Thymus (tissue), 11 donors: ENCODE data around the gene PBX3. TPM values are rescaled to one million over a fixed set of nuclear protein-coding genes. Genes with fewer than 3 reads are reported as not detected.

Experiments used
- DNase-seq, 9 donors: peaks; one replicate each; pipeline ENCODE4 v3.0.0-alpha.2; 2013; ENCODE audit warnings: low spot score in 9 of 9, low read depth in 6 of 9, missing footprints in 1 of 9
- H3K27ac ChIP-seq, 2 donors: one replicate each; pipeline ENCODE4 v1.5.1; 2013; ENCODE audit warnings: control low read depth in 1 of 2, low read depth in 1 of 2, low read length in 1 of 2, mild to moderate bottlenecking in 1 of 2, moderate library complexity in 1 of 2
- H3K27me3 ChIP-seq, 2 donors: one replicate each; pipeline ENCODE4 v1.5.1; 2013; ENCODE audit warnings: low read length in 1 of 2; ENCODE audit not compliant: control insufficient read depth in 2 of 2, insufficient read depth in 1 of 2
- H3K36me3 ChIP-seq, 2 donors: one replicate each; pipeline ENCODE4 v1.5.1; 2013; ENCODE audit warnings: low read length in 1 of 2, mild to moderate bottlenecking in 1 of 2, moderate library complexity in 1 of 2; ENCODE audit not compliant: control insufficient read depth in 2 of 2, insufficient read depth in 2 of 2
- H3K4me1 ChIP-seq, 2 donors: one replicate each; pipeline ENCODE4 v1.5.1; 2013; ENCODE audit warnings: low read length in 2 of 2; ENCODE audit not compliant: control insufficient read depth in 2 of 2, insufficient read depth in 2 of 2
- H3K4me3 ChIP-seq, 2 donors: one replicate each; pipeline ENCODE4 v1.5.1; 2013; ENCODE audit warnings: low read length in 2 of 2, control low read depth in 1 of 2, mild to moderate bottlenecking in 1 of 2
- H3K9me3 ChIP-seq, 2 donors: one replicate each; pipeline ENCODE4 v1.5.1; 2013; ENCODE audit warnings: low read length in 1 of 2, mild to moderate bottlenecking in 1 of 2; ENCODE audit not compliant: control insufficient read depth in 2 of 2, insufficient read depth in 1 of 2
- WGBS: extraction: QIAGEN DNeasy Blood & Tissue Kit; methylation state at CpG from one replicate; pipeline ENCODE4 v1.1.7; 2013; 5-methylcytosine and 5-hydroxymethylcytosine counted together
- polyA plus RNA-seq: library from polyadenylated mRNA; stranded (reverse); fragments of 200-250 nt; gene quantifications from one replicate; pipeline ENCODE4 v1.2.3, GENCODE V29; 2013
- total RNA-seq: library from RNA; stranded (reverse); fragments of 120-200 nt; gene quantifications from one replicate; pipeline ENCODE4 v1.2.4, GENCODE V29; 2013
- donor health status: healthy.

PBX3 gene
- total and polyA plus RNA-seq, 2 donors: 16.2 to 21.4 TPM

DNA sequence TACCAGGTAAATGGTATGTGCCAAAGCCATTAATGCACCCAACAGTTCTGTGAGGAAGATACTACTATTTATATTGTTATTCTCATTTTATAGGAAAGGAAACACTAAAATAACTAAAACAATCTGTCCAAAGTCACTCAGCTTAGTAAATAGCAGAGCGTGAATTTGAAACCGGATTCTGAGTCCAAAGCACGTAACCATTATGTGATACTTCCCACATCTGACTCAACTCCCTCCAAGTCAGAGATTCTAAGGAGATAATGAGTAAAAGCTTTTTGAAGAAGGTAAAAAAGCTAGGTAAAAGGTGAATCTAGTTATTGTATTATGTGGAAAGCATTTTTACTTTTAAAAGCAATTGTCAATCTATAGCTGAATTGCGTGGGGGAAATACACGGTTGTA lies 208.9 kb downstream of the PBX3 start:
- DNase-seq: no peak
- Histone ChIP-seq H3K36me3 (peaks cover 2 to 4% of the 10 kb centered on the region in 2 donors), H3K27me3 (no peaks in the 10 kb centered on the region), H3K4me3 (no peak overlapping the region), H3K4me1 (no peaks in the 10 kb centered on the region), H3K9me3 (no peaks in the 10 kb centered on the region), H3K27ac (no peak overlapping the region)
- 96% methylated on average over 5 of the region's 5 CpGs for WGBS

DNA sequence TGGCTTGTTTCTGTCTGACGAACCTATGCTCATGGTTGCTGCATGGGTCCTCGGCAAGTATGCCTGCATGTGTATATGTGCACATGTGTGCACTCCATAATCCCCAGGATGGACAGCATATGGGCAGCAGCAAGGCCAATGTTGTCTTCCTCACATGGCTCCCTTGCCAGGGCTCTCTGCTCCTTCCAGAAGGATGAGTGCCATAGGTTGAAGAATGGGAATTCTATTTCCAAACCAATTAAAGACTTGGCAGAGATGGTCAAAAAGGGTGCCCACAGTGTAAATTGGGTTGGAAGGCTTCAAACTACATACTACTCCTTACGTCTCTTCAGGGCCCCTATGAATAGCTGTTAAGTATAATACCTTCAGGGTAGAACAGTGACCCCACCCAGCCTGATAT lies 212.1 kb downstream of the PBX3 start:
- H3K36me3 ChIP-seq: peaks cover 3 to 11% of the 10 kb centered on the region in 2 donors
- DNase-seq: no peak
- 97% methylated on average over 3 of the region's 3 CpGs for WGBS

DNA sequence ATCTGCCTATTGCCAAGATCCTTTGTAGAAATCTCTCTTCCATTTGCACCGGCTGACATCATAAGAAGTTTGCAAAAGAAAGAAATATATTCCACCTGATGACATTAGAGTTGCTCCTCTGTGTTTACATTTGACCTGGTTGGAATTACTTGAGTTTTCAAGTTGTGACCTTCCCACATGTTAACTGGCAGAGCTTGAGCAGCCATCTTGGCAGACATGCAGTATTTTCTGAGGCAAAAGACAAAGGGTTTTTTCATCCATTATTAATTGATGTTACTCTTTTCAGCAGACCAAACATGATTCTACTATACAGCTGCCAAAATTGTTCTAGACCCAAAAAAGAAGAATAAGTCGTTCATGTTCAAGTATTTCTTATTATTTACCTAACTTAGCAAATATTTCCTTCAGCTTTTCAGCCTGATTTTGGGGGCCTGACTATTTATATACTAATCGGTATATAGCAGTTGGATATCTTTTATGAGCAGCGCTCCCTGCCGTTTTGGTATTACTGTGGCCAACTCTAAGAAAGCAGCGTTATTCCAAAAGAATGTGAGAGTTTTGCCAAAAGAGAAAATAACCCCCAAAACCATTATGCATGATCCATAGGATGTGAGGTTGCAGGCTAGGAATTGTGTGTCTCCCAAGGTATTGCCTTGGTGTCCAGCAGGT lies 212.9 kb downstream of the PBX3 start:
- Histone ChIP-seq H3K27me3 (no peaks in the 10 kb centered on the region), H3K36me3 (peaks cover 6 to 12% of the 10 kb centered on the region in 2 donors), H3K27ac (no peak overlapping the region), H3K4me3 (no peak overlapping the region), H3K4me1 (no peaks in the 10 kb centered on the region), H3K9me3 (no peaks in the 10 kb centered on the region)
- DNase-seq: no peak
- 97% methylated on average over 6 of the region's 6 CpGs for WGBS

More for the DNA sequence above, 212.1 kb downstream of the PBX3 start:
- Histone ChIP-seq H3K4me1 (no peaks in the 10 kb centered on the region), H3K27ac (no peak overlapping the region), H3K9me3 (no peaks in the 10 kb centered on the region), H3K4me3 (no peak overlapping the region), H3K27me3 (no peaks in the 10 kb centered on the region)

DNA sequence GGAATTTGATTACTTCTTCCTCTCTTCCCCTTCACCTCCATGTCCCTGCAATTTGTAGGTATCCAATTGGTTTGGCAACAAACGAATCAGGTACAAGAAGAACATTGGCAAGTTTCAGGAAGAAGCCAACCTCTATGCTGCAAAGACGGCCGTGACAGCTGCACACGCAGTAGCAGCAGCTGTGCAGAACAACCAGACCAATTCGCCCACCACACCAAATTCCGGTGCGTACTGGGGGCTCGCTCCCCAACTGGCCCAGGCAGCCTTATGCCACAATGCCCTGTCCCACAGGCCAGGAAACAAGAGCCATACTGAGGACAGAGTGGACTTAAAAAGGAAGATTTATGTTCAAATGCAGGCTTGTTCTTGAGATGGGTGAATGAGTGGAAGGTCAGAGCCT lies 213.5 kb downstream of the PBX3 start:
- H3K4me1 ChIP-seq: no peaks in the 10 kb centered on the region
- H3K9me3 ChIP-seq: no peaks in the 10 kb centered on the region
- H3K27me3 ChIP-seq: no peaks in the 10 kb centered on the region
- no peak for DNase-seq
- WGBS: 99% methylated on average over 8 of the region's 8 CpGs
- no peak overlapping the region for H3K27ac ChIP-seq
- H3K36me3 ChIP-seq: peaks cover 11 to 12% of the 10 kb centered on the region in 2 donors
- H3K4me3 ChIP-seq: no peak overlapping the region

DNA sequence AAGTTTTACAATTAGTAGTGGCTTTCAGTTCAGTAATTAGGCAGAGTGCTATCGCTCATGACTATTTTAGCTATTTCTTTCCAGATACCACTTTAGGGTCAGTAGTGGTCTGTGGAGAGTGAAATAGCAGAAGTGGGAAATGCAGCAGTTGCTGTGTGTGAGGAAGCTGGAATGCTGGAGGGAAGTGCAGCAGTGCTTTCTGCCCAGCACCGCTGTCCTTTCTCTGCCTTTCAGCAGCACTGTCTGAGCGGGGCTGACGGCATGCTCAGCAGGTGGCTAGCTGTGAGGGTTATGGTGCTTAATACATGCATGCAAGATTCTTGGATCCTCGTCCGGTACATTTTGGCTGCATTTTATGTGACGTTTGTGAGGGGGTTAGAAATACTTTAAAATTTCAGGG lies 213.9 kb downstream of the PBX3 start:
- WGBS: 97% methylated on average over 7 of the region's 7 CpGs
- H3K4me1 ChIP-seq: no peaks in the 10 kb centered on the region
- H3K9me3 ChIP-seq: no peaks in the 10 kb centered on the region
- H3K36me3 ChIP-seq: peaks cover 12 to 13% of the 10 kb centered on the region in 2 donors
- H3K27ac ChIP-seq: no peak overlapping the region
- no peaks in the 10 kb centered on the region for H3K27me3 ChIP-seq
- peak in 1 of 9 donors; percentile 4 for DNase-seq
- H3K4me3 ChIP-seq: no peak overlapping the region

DNA sequence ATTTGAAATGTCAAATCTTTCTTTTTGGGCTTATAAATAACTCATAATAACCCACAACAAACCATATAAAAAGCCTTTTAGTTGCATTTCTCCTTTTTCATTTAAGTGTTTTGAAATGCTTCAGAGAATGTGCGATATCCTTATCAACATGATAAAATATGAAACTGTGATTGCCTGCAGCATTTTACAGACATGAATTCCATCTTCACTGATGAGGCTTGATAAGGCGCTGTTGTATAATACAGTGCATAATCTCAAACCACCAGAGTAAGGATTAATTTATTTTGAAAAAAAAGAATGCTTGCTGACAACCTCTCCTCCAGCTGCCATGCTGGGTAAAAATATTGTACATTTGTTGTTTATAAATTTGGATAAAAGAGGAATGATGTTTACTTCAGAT lies 216.8 kb downstream of the PBX3 start:
- Histone ChIP-seq H3K27me3 (no peaks in the 10 kb centered on the region), H3K27ac (no peak overlapping the region), H3K4me1 (no peaks in the 10 kb centered on the region), H3K9me3 (no peaks in the 10 kb centered on the region), H3K4me3 (no peak overlapping the region), H3K36me3 (peaks cover 13 to 15% of the 10 kb centered on the region in 2 donors)
- WGBS: 97% methylated on average over 2 of the region's 2 CpGs
- DNase-seq: no peak

DNA sequence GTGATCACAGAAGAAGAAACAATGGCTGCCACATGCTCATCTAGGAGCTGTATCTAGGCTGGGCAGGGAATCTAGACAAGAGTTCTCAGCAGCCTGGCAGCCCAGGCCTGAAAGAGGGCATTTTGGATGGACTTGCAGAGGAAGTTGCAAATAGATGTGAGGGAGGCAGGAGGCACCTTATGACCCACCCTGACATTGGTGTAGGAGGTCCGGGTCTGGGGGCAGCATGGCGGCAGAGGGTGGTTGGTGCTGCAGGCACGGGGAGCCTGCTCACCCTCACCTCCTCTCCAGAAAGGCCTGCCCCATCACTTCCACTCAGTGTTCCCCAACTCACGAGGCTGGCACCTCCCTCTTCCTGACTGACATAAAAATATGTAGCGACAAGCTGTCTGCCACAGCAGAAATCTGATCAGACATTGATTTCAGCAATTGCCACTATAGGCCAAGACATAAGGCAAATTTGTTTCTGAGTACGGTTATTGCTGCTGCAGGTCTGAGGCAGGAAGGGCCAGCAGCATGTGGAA lies 217.6 kb downstream of the PBX3 start:
- Histone ChIP-seq H3K4me1 (no peaks in the 10 kb centered on the region), H3K9me3 (no peaks in the 10 kb centered on the region), H3K4me3 (no peak overlapping the region), H3K36me3 (peaks cover 13 to 15% of the 10 kb centered on the region in 2 donors), H3K27ac (no peak overlapping the region), H3K27me3 (no peaks in the 10 kb centered on the region)
- DNase-seq: no peak
- 94% methylated on average over 6 of the region's 6 CpGs for WGBS

DNA sequence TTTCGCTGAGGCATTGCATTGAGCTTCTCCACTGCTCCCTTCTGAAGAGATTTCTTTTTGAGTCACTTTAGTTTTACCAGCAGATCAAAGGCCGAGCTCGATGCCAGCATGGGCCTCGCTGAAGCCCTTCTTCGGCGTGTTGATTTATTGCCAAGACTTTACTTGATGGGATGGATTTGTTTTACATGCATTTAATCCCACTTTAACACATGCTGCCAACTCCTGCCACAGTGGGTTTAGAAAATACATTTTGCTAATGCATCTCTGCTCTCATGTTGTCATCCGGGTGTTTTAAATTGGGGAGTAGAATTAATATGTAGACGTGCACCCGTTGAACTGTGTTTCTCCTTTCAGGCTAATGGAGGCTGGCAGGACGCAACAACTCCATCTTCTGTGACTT lies 218.3 kb downstream of the PBX3 start:
- Histone ChIP-seq H3K36me3 (peaks cover 13 to 15% of the 10 kb centered on the region in 2 donors), H3K4me3 (no peak overlapping the region), H3K4me1 (no peaks in the 10 kb centered on the region), H3K9me3 (no peaks in the 10 kb centered on the region), H3K27ac (no peak overlapping the region), H3K27me3 (no peaks in the 10 kb centered on the region)
- 94% methylated on average over 10 of the region's 10 CpGs for WGBS
- DNase-seq: no peak

DNA sequence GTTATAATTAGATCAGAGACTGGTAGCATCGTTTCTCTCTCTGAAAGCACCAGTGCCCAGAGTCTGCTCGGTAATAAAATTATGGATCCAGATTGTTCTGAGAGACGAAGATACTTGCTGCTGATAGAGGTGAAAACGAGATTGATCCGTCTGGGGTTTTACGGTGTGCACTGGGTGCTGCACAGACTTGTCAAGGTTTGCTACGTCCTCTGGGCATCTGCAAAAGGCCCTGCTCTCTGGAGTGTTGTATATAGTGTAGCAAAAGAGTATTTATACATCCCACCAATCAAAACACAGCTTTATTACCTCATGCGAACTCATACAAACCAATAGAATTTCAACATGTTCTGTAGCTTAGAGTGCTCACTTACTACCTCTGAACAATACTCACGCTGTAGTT lies 219.3 kb downstream of the PBX3 start:
- DNase-seq: no peak
- WGBS: 95% methylated on average over 9 of the region's 9 CpGs

More for the DNA sequence above, 219.3 kb downstream of the PBX3 start:
- H3K4me3 ChIP-seq: no peak overlapping the region
- no peak overlapping the region for H3K27ac ChIP-seq
- no peaks in the 10 kb centered on the region for H3K4me1 ChIP-seq
- H3K36me3 ChIP-seq: peaks cover 10 to 12% of the 10 kb centered on the region in 2 donors
- no peaks in the 10 kb centered on the region for H3K9me3 ChIP-seq
- H3K27me3 ChIP-seq: no peaks in the 10 kb centered on the region
